Activated naive CD8-positive, alpha-beta T cell treated with anti-CD3 and anti-CD28 coated beads, Interleukin-2, amount 50 U/mL, for 16 hours (primary cell): ENCODE data around the gene RRAGB.
"Not testable (repeated sequence)": the region's sequence is repeated elsewhere in the genome, so short reads cannot be mapped to it uniquely, and the experiment has no call there.

Experiments used
- DNase-seq: peaks from one replicate; pipeline ENCODE4 v3.0.0-alpha.2; 2020; ENCODE audit warnings: low read depth, low spot score

RRAGB gene

GRCh38 chrX:55767100-55767499 is 49.6 kb downstream of the RRAGB start:
- DNase-seq = no peak

- DNase-seq = not testable (repeated sequence)
Measured at GRCh38 chrX:55774419-55774818, 56.9 kb downstream of the RRAGB start.

GRCh38 chrX:55777596-55777995 is 60.0 kb downstream of the RRAGB start:
- no peak for DNase-seq

- no peak for DNase-seq
Measured at GRCh38 chrX:55778322-55778721, 60.8 kb downstream of the RRAGB start.

- no peak for DNase-seq
Measured at GRCh38 chrX:55783723-55784122, 66.2 kb downstream of the RRAGB start.

- no peak for DNase-seq
Measured at GRCh38 chrX:55787063-55787462, 69.5 kb downstream of the RRAGB start.

- no peak for DNase-seq
Measured at GRCh38 chrX:55787727-55788126, 70.2 kb downstream of the RRAGB start.

GRCh38 chrX:55794405-55794804 is 76.9 kb downstream of the RRAGB start:
- DNase-seq = no peak

- DNase-seq = no peak
Measured at GRCh38 chrX:55796496-55796895, 78.9 kb downstream of the RRAGB start.

GRCh38 chrX:55801811-55802210 is 84.3 kb downstream of the RRAGB start:
- DNase-seq = no peak
